Sigmoid colon (tissue), 4 donors: ENCODE results near the gene PTPRA.

Source experiments
- CTCF ChIP-seq, 4 experiments: fragments of 450-650 bp in 3 of 4; fragments of 200-600 bp in 1 of 4; IDR thresholded peaks; one replicate each; pipeline ENCODE4 v1.5.1; 2016 to 2019; ENCODE audit warnings: antibody characterized with exemption in 4 of 4, mild to moderate bottlenecking in 3 of 4, moderate library complexity in 2 of 4
- EP300 ChIP-seq, 4 donors: sonication (generic); formaldehyde crosslinking; IDR thresholded peaks; one replicate each; pipeline ENCODE4 v1.6.1; 2017; ENCODE audit warnings: antibody characterized with exemption in 4 of 4
- POLR2A ChIP-seq, 2 donors: fragments of 450-650 bp; IDR thresholded peaks; one replicate each; pipeline ENCODE4 v1.6.1; 2016; ENCODE audit warnings: antibody characterized with exemption in 2 of 2, mild to moderate bottlenecking in 2 of 2, moderate library complexity in 2 of 2
- POLR2AphosphoS5 ChIP-seq, 4 donors: sonication (generic); formaldehyde crosslinking; IDR thresholded peaks; one replicate each; pipeline ENCODE4 v1.6.1; 2017; ENCODE audit warnings: antibody characterized with exemption in 4 of 4

GRCh38 chr20:3027987-3028386 lies 154.7 kb downstream of the PTPRA start:
- no peak for TF ChIP-seq CTCF (IDR thresholded peaks at IDR 0.05)
- TF ChIP-seq EP300 (IDR thresholded peaks at IDR 0.05) = no peak
- no peak for TF ChIP-seq POLR2AphosphoS5 (IDR thresholded peaks at IDR 0.05)
- TF ChIP-seq POLR2A (IDR thresholded peaks at IDR 0.05) = no peak
